Myocyte (in vitro differentiated cells): ENCODE results near the gene KLLN. TPM values are rescaled to one million over a fixed set of nuclear protein-coding genes. Genes with fewer than 3 reads are reported as not detected.
"Not testable (repeated sequence)": the region's sequence is repeated elsewhere in the genome, so short reads cannot be mapped to it uniquely, and the experiment has no call there.

Experiments used
- DNase-seq: peaks from one replicate; pipeline ENCODE4 v3.0.0-alpha.2; 2012; ENCODE audit warnings: low read depth
- total RNA-seq: library from RNA; depleted of rRNA; stranded (reverse); fragments of >200 nt; gene quantifications from 2 replicates; pipeline ENCODE4 v1.2.3, GENCODE V29; 2014

KLLN gene
- total RNA-seq, 1 donor from 2014 or later: 1.2 TPM

GRCh38 chr10:87843714-87844113 lies 19.6 kb downstream of the KLLN start:
- no peak for DNase-seq

GRCh38 chr10:87842776-87843497 lies 20.4 kb downstream of the KLLN start:
- peak; percentile 62 for DNase-seq

GRCh38 chr10:87842220-87842641 lies 21.1 kb downstream of the KLLN start:
- no peak for DNase-seq

GRCh38 chr10:87841186-87841585 lies 22.1 kb downstream of the KLLN start:
- DNase-seq: no peak

- DNase-seq: no peak
Observed at GRCh38 chr10:87838650-87839049, 24.7 kb downstream of the KLLN start.

- no peak for DNase-seq
Observed at GRCh38 chr10:87837445-87837844, 25.9 kb downstream of the KLLN start.

- DNase-seq: no peak
Observed at GRCh38 chr10:87836098-87836497, 27.2 kb downstream of the KLLN start.

GRCh38 chr10:87829986-87830729 lies 33.2 kb downstream of the KLLN start:
- DNase-seq: no peak

GRCh38 chr10:87829051-87829450 lies 34.3 kb downstream of the KLLN start:
- DNase-seq: not testable (repeated sequence)

GRCh38 chr10:87827681-87828080 lies 35.7 kb downstream of the KLLN start:
- DNase-seq: no peak

GRCh38 chr10:87826653-87827052 lies 36.7 kb downstream of the KLLN start:
- DNase-seq: no peak

GRCh38 chr10:87819289-87819585 lies 44.1 kb downstream of the KLLN start:
- no peak for DNase-seq

GRCh38 chr10:87818505-87819288 lies 44.6 kb downstream of the KLLN start:
- peak; percentile 55 for DNase-seq

- peak; percentile 90 for DNase-seq
Observed at GRCh38 chr10:87817609-87818504, 45.5 kb downstream of the KLLN start, which contains the start of gene ATAD1. Gene ATAD1, minus strand, starts transcription at chr10:87818226. Its CDS starts 3,627 bp downstream, at chr10:87814599.

- DNase-seq: no peak
Observed at GRCh38 chr10:87816898-87817608, 46.3 kb downstream of the KLLN start.

- DNase-seq: no peak
Observed at GRCh38 chr10:87816163-87816897, 47.0 kb downstream of the KLLN start.
